Measurements from ENCODE around the gene FMO3.

DNA sequence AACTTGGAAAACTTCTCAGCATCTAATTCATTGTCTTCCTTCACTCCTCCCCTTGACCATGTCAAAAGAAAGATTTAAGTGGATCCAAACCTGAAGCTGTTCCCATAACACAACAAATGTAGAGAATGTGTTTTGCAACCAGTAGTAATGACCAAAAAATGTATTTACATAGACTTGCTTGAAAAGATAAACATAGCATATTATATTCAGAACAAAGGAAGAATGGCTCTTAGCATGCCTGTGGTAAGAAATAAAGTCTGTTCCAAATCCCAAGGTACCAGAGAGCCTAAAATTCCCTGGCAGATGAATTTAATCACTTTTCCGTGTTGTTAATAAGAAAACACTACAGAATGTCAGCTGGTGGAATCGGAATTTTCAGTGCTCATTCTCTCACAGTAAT lies 36.8 kb downstream of the FMO3 start:
- TF ChIP-seq, protein P1, sequence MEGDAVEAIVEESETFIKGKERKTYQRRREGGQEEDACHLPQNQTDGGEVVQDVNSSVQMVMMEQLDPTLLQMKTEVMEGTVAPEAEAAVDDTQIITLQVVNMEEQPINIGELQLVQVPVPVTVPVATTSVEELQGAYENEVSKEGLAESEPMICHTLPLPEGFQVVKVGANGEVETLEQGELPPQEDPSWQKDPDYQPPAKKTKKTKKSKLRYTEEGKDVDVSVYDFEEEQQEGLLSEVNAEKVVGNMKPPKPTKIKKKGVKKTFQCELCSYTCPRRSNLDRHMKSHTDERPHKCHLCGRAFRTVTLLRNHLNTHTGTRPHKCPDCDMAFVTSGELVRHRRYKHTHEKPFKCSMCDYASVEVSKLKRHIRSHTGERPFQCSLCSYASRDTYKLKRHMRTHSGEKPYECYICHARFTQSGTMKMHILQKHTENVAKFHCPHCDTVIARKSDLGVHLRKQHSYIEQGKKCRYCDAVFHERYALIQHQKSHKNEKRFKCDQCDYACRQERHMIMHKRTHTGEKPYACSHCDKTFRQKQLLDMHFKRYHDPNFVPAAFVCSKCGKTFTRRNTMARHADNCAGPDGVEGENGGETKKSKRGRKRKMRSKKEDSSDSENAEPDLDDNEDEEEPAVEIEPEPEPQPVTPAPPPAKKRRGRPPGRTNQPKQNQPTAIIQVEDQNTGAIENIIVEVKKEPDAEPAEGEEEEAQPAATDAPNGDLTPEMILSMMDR (IDR thresholded peaks at IDR 0.05; ENCODE audit: insufficient read depth, low read depth, low read length) = no peak
- no peak for TF ChIP-seq EZH2 (IDR thresholded peaks at IDR 0.05; ENCODE audit: insufficient read depth, low read length)
